Endometrium (tissue), 2 donors: ENCODE results near the gene LATS1.

Experiments
- FAIRE-seq: peaks from 2 replicates; lab custom pipeline; 2012; peaks lifted over from hg19 to GRCh38; lab: Jason Lieb, UNC
- donor health status: control.
- donor health status: control.

Gene LATS1

DNA sequence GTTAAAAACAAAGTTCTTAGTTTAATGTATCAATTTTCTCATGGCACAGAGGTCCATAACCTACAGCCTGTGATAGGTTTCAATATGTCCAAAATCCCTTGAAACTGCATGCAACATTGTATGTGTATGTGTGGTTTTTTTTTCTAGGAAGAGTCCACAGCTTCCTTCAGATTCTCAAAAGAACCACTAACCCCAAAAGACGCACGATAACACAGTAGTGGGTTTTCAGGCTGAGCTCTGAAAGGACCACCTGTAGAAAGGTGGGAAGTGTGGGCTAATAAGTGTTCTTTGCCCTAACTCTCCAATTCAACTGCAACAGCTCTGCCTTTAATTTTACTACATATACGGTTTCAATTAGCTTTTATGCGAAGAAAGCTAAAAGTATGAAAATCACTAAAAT is 57.9 kb downstream of the LATS1 start:
- FAIRE-seq, result no peak

DNA sequence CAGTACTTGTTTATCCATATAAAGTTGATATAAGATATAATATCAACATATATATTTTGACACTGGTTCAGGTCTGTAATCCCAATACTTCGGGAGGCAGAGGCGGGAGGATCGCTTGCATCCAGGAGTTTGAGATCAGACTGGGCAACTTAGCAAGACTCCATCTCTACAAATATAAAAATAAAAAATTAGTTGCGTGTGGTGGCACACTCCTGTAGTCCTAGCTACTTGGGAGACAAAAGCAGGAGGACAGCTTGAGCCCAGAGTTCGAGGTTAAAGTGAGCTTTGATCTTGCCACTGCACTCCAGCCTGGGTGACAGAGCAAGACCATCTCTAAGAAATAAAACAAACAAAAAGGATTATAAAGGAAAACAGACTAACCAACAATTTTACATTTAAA is 60.5 kb downstream of the LATS1 start:
- no peak for FAIRE-seq

DNA sequence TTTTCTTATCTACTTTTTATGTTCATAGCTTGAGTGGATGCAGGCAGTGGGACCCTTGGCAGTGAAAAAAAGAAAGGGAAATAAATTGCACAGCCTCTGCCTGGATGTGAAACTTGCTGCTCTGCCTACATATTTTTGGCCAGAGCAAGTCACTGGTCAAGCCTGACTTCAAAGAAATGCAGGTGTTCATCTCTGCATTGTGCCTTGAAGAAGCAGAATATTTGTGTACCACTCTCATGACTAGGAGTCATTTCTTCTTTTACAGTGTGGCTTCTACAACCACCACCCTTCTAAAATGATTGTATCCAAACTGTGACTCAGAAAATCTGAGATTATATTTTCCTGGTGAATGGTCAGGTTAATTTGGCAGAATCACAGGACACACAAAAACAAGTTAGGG is 66.8 kb downstream of the LATS1 start:
- no peak for FAIRE-seq

DNA sequence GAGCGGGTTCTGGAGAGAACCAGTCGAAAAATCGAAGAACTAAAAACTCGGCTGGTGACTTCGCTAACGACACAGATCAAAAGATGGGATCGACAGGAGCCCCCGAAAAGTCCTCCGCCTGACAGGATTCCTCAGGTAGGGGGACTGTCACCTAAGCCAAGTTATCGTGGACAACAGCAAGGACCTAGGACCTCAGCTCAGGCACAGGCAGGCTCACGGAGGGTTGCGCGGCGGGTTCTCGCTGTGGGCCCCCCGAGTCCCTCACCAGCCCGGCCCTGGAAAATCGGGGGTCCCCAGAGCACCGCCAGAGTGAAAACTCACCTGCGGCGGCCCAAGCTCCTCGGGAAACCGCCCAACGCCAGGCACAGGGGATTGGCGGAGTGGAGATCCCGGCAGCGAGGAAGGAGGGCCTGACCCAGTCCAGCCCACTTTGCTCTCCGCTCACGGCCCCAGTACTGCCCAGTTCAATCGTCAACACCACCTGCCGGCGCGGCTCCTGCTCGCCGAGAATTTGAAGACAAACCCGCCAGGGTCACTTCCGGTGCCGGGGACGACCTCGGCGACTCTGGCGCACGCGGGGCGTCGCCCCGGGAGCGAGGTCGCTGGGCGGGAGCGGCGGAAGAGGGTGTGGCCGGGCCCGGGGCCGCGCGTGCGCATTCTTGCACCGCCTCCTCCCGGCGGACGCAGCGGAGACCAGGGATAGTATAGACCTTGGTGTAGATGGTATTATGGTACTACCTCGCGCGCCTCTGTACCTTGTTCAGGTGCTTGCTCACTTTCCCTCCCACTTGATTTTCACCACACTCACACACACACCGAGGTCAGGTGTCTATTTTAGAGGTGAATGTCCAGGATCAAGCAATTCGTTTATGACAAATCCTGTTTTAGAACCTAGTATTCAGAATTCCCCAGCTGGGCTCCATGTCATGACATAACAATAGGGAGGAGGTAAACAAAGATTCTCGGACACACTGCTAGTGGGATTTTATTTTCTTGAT is 69.5 kb downstream of the LATS1 start, which contains the start of gene KATNA1:
Gene KATNA1 (minus strand): TSS at position 567 of the 998 bp plus-strand sequence. CDS start 10,167 bp downstream, outside the sequence.
- no peak for FAIRE-seq

DNA sequence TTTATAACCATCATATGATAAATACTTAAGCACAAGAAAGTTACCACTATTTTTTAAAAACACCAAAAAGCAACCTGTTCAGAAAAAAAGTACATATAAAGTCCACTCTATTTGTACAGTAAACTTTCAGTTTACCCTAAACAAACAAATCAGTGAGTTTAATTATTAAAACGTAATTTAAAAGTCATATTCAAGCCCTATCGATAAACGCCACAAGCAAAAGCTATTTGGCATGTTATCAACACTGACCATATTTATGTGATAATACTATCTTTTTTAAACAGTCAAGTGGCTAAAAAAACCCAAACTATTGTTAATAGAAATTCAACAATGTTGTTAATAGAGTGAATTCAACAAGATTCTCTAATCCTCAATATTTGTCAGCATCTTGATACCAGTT is 71.3 kb downstream of the LATS1 start:
- no peak for FAIRE-seq

DNA sequence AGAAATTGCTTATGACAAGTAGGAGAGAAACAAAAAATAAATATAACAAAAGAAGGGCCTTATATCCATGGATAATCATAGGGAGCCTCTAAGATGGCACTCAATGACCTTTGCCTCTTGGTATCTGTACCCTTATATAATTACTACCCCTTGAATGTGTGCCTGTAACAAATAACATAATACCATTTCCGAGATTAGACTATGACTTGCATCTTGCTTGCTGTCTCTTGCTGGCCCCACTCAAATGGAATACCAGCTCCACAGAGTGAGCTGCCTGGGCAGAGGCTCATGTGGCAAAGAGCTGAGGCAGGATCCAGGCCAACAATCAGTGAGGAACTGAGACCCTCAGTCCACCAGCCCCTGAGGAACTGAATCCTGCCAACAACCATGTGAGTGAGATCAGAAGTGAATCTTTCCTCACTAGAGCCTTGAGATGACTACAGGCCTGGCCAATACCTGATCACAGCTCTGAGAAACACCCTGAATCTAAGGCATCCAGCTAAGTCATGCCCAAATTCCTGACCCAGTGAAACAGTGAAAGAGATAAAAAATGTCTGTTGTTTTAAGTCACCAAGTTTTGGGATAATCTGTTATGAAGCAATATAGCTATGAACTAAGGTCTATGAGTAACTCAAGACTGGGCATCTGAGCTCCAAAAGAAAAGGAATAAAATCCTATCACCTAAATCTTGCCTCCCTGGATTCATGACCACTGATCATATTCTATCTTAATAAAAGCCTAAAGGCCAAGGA is 74.9 kb downstream of the LATS1 start:
- no peak for FAIRE-seq

DNA sequence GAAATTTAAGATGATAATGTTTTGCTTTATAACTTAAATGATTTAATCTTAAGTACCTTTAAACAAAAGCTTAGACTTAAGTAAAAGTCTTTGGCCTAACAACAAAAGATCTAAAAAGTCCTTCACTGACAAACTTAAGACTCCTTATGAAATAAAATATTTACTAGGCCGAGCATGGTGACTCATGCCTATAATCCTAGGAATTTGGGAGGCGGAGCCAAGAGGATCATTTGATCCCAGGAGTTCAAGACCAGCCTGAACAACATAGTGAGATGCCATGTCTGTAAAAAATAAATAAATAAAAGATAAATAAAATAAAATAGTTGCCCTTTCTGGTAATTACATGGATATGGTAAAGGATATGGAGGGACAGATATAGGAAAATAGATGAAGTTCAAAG is 81.8 kb downstream of the LATS1 start:
- no peak for FAIRE-seq

DNA sequence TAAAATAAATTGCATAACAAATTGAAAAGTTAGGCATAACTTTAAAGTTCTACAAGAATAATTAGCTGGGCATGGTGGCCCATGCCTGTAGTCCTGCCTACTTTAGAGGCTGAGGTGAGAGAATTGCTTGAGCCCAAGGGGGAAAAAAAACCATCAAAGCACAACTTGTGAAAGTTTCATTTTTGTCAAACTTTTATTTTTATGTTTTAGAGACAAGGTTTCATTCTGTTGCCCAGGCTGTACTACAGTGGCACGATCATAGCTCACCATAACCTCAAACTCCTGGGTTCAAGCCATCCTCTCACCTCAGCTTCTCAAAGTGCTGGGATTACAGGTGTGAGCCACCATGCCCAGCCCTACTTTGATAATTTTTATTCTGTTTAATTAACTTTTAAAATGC is 83.6 kb downstream of the LATS1 start:
- FAIRE-seq, result no peak

DNA sequence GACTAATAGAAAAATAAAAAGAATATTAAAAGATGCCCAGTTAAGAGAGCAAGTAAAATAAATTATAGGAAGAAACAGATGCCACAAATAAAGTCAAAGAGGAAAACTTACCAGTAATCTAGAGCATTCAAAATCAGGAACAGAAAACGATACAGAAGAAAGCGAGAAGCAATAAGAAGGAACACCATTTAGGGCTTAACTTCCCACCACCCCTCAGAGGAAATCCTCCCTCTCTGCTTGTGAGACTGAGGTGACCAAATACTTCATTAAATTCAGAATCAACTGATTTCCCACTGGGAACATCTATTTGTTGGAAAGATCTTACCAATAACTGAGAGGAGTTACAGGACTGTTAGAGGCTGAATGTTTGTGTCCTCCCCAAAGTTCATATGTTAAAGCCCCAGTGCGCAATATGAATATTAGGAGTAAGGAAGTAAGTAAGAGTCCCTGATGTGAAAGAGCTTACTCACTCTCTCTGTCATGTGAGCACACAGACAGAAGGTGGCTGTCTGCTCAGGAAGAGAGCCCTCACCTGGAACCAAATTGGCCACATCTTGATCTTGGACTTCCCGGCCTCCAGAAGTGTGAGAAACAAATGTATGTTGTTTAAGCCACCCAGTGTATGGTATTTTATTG is 88.9 kb downstream of the LATS1 start:
- FAIRE-seq, result no peak

DNA sequence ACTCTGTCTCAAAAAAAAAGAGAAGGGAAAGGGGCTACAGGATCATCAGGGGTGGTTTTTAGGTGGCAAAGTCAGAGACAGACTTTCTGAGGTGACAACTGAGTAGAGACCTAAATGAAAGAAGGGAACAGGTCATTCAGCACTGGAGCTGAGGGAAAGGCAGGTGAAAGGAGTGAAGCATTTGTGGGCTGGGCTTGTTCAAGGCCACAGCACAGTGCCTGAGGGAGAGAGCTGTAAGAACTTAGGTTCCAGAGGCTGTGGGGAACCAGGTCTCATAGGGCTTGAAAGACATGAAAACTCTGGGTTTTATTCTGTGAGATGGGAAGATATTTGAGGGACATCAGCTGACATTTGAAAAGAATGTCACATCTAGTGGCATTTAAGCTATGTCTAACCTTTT is 90.2 kb downstream of the LATS1 start:
- FAIRE-seq, result no peak

DNA sequence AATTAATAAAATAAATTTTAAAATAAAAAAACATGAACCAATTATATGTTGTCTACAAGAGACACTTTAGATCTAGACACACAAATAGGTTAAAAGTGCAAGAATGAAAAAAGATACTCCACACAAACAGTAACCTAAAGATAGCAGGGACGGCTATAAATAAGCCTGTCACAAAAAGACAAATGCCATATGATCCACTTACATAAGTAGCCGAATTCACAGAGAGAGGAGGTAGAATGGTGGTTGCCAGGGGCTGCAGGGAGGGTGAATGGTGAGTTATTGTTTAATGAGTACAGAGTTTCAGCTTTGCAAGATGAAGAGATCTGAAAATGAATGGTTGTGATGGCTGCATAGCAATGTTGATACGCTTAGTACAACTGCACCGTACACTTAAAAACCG is 102.1 kb downstream of the LATS1 start:
- no peak for FAIRE-seq

DNA sequence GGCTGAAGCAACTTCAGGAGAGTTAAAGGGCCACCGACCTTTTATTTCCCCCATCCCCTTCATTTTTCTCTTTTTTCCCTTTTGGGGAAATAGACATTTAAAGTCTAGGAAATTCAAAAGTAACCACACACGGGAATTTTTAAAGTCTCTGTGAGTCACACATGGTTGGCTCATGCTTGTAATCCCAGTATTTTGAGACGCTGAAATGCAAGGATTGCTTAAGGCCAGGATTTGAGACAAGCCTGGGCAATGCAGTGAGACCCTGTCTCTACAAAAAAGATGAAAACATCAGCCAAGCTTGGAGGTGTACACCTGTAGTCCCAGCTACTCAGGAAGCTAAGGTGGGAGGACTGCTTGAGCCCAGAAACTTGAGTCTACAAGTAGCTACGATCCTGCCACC is 103.6 kb downstream of the LATS1 start:
- no peak for FAIRE-seq

DNA sequence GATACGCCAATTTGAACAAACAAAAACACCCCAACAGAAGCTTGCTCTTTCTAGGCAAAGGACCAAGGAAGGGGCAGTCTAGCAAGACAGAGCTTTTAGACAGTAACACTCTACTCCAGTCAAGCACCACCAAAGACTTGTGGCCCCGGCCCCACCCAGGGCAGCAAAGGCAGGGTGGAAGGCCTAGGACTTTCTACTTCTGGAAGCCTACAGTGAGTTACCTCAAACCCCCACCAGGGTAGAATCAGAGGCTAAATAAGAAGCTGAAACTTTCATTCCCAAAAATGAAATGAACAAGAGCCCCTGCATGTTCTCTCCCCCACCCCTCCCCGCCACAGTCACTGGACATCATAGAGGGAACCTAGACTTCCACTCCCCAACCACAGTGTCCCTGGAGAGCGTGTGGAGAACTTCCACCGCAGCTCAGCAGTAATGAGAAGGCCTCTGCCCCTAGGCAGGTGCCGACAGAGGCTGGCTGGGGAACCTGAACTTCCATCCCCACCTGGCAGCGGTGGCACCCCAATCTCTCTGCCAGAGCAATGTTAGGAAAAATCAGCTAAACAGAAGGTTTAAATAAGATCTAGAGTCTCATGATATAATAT is 109.4 kb downstream of the LATS1 start:
- no peak for FAIRE-seq
